ENCODE data around the gene ABCC1.
"Not testable (repeated sequence)": the region's sequence is repeated elsewhere in the genome, so short reads cannot be mapped to it uniquely, and the experiment has no call there.

The ABCC1 gene

GRCh38 chr16:16178455-16179162 lies 229.2 kb downstream of the ABCC1 start:
- Histone ChIP-seq H3K9ac (ENCODE audit: low read length) (no peak overlapping the region), H3K27ac (ENCODE audit: low read depth, low read length) (no peak overlapping the region), H3K27me3 (ENCODE audit: control insufficient read depth, insufficient read depth, low read length) (no peaks in the 10 kb centered on the region), H3K4me1 (ENCODE audit: control insufficient read depth, insufficient read depth, low read length) (no peaks in the 10 kb centered on the region), H3K36me3 (ENCODE audit: control insufficient read depth, insufficient read depth, low read length) (no peaks in the 10 kb centered on the region), H3K4me3 (ENCODE audit: low read length) (no peak overlapping the region)

GRCh38 chr16:16181748-16182147 lies 232.3 kb downstream of the ABCC1 start:
- H3K27ac ChIP-seq (ENCODE audit: low read depth, low read length); H3K9ac ChIP-seq (ENCODE audit: low read length); H3K4me1 ChIP-seq (ENCODE audit: control insufficient read depth, insufficient read depth, low read length); H3K36me3 ChIP-seq (ENCODE audit: control insufficient read depth, insufficient read depth, low read length); H3K27me3 ChIP-seq (ENCODE audit: control insufficient read depth, insufficient read depth, low read length); H3K4me3 ChIP-seq (ENCODE audit: low read length): not testable (repeated sequence)

- Histone ChIP-seq H3K4me3 (ENCODE audit: low read length) (no peak overlapping the region), H3K4me1 (ENCODE audit: control insufficient read depth, insufficient read depth, low read length) (no peaks in the 10 kb centered on the region), H3K27me3 (ENCODE audit: control insufficient read depth, insufficient read depth, low read length) (no peaks in the 10 kb centered on the region), H3K36me3 (ENCODE audit: control insufficient read depth, insufficient read depth, low read length) (no peaks in the 10 kb centered on the region), H3K9ac (ENCODE audit: low read length) (no peak overlapping the region), H3K27ac (ENCODE audit: low read depth, low read length) (no peak overlapping the region)
These were observed 233.5 kb downstream of the ABCC1 start for GRCh38 chr16:16182918-16183317.

DNA sequence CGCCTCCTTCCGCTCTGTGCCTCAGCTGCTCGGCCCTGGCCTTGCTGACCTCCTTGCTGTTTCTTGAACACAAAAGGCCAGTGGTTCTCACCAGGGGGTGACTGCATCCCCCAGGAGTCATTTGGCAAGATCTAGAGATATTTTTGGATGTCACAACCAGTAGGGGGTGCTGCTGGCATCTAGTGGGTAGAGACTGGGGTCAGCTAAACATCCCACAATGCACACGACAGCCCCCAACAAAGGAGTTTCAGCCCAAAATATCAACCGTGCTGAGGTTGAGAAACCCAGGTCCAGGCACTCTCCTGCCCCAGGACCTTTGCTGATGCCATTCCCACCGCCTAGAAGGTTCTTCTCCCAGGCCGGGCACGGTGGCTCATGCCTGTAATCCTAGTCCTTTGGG lies 234.1 kb downstream of the ABCC1 start:
- Histone ChIP-seq H3K4me3 (ENCODE audit: low read length) (no peak overlapping the region), H3K9ac (ENCODE audit: low read length) (no peak overlapping the region), H3K4me1 (ENCODE audit: control insufficient read depth, insufficient read depth, low read length) (no peaks in the 10 kb centered on the region), H3K36me3 (ENCODE audit: control insufficient read depth, insufficient read depth, low read length) (no peaks in the 10 kb centered on the region), H3K27me3 (ENCODE audit: control insufficient read depth, insufficient read depth, low read length) (no peaks in the 10 kb centered on the region), H3K27ac (ENCODE audit: low read depth, low read length) (no peak overlapping the region)

- H3K4me3 ChIP-seq (ENCODE audit: low read length), result no peak overlapping the region
These were observed 235.2 kb downstream of the ABCC1 start for GRCh38 chr16:16184594-16184993.

DNA sequence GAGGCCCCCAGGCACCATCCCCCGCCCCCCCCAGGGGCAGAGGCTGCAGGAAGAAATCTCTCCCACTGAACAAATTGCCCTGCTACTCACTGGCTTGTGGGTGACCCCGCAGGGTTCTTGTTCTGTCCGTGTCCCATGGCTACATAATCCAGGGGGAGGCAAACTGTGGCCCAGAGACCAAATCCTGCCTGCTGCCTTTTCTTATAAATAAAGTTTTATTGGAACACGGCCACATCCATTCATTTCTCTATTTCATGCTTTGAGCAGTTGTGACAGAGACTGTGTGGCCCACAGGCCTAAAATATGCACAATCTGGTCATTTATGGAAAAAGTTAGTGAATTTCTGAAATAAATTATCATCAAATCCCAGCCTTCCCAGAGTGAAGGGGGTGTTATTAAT lies 235.7 kb downstream of the ABCC1 start:
- H3K9ac ChIP-seq (ENCODE audit: low read length), result no peak overlapping the region
- no peak overlapping the region for H3K4me3 ChIP-seq (ENCODE audit: low read length)
- no peaks in the 10 kb centered on the region for H3K4me1 ChIP-seq (ENCODE audit: control insufficient read depth, insufficient read depth, low read length)
- no peaks in the 10 kb centered on the region for H3K27me3 ChIP-seq (ENCODE audit: control insufficient read depth, insufficient read depth, low read length)
- no peaks in the 10 kb centered on the region for H3K36me3 ChIP-seq (ENCODE audit: control insufficient read depth, insufficient read depth, low read length)
- H3K27ac ChIP-seq (ENCODE audit: low read depth, low read length), result no peak overlapping the region

More at GRCh38 chr16:16184594-16184993, 235.2 kb downstream of the ABCC1 start:
- Histone ChIP-seq H3K27me3 (ENCODE audit: control insufficient read depth, insufficient read depth, low read length) (no peaks in the 10 kb centered on the region), H3K27ac (ENCODE audit: low read depth, low read length) (no peak overlapping the region), H3K4me1 (ENCODE audit: control insufficient read depth, insufficient read depth, low read length) (no peaks in the 10 kb centered on the region), H3K36me3 (ENCODE audit: control insufficient read depth, insufficient read depth, low read length) (no peaks in the 10 kb centered on the region), H3K9ac (ENCODE audit: low read length) (no peak overlapping the region)

- H3K4me3 ChIP-seq (ENCODE audit: low read length), result no peak overlapping the region
- no peaks in the 10 kb centered on the region for H3K27me3 ChIP-seq (ENCODE audit: control insufficient read depth, insufficient read depth, low read length)
- no peaks in the 10 kb centered on the region for H3K36me3 ChIP-seq (ENCODE audit: control insufficient read depth, insufficient read depth, low read length)
These were observed 237.4 kb downstream of the ABCC1 start for GRCh38 chr16:16186820-16187219.

GRCh38 chr16:16188827-16189226 lies 239.4 kb downstream of the ABCC1 start:
- H3K4me3 ChIP-seq (ENCODE audit: low read length), result no peak overlapping the region
- H3K27me3 ChIP-seq (ENCODE audit: control insufficient read depth, insufficient read depth, low read length), result no peaks in the 10 kb centered on the region
- H3K4me1 ChIP-seq (ENCODE audit: control insufficient read depth, insufficient read depth, low read length), result peaks cover 2% of the 10 kb centered on the region
- H3K36me3 ChIP-seq (ENCODE audit: control insufficient read depth, insufficient read depth, low read length), result no peaks in the 10 kb centered on the region
- H3K9ac ChIP-seq (ENCODE audit: low read length), result no peak overlapping the region
- H3K27ac ChIP-seq (ENCODE audit: low read depth, low read length), result no peak overlapping the region

More at GRCh38 chr16:16186820-16187219, 237.4 kb downstream of the ABCC1 start:
- no peak overlapping the region for H3K27ac ChIP-seq (ENCODE audit: low read depth, low read length)
- H3K4me1 ChIP-seq (ENCODE audit: control insufficient read depth, insufficient read depth, low read length), result peaks cover 2% of the 10 kb centered on the region
- no peak overlapping the region for H3K9ac ChIP-seq (ENCODE audit: low read length)

GRCh38 chr16:16189842-16190241 lies 240.4 kb downstream of the ABCC1 start:
- Histone ChIP-seq H3K36me3 (ENCODE audit: control insufficient read depth, insufficient read depth, low read length) (no peaks in the 10 kb centered on the region), H3K27ac (ENCODE audit: low read depth, low read length) (no peak overlapping the region), H3K4me1 (ENCODE audit: control insufficient read depth, insufficient read depth, low read length) (peaks cover 2% of the 10 kb centered on the region), H3K4me3 (ENCODE audit: low read length) (no peak overlapping the region), H3K27me3 (ENCODE audit: control insufficient read depth, insufficient read depth, low read length) (no peaks in the 10 kb centered on the region), H3K9ac (ENCODE audit: low read length) (no peak overlapping the region)

GRCh38 chr16:16190546-16190945 lies 241.1 kb downstream of the ABCC1 start:
- Histone ChIP-seq H3K36me3 (ENCODE audit: control insufficient read depth, insufficient read depth, low read length) (no peaks in the 10 kb centered on the region), H3K4me1 (ENCODE audit: control insufficient read depth, insufficient read depth, low read length) (peaks cover 2% of the 10 kb centered on the region), H3K9ac (ENCODE audit: low read length) (no peak overlapping the region), H3K27me3 (ENCODE audit: control insufficient read depth, insufficient read depth, low read length) (no peaks in the 10 kb centered on the region), H3K4me3 (ENCODE audit: low read length) (no peak overlapping the region), H3K27ac (ENCODE audit: low read depth, low read length) (no peak overlapping the region)

- not testable (repeated sequence) for H3K36me3 ChIP-seq (ENCODE audit: control insufficient read depth, insufficient read depth, low read length); H3K27me3 ChIP-seq (ENCODE audit: control insufficient read depth, insufficient read depth, low read length)
These were observed 241.6 kb downstream of the ABCC1 start for GRCh38 chr16:16190966-16191365.

DNA sequence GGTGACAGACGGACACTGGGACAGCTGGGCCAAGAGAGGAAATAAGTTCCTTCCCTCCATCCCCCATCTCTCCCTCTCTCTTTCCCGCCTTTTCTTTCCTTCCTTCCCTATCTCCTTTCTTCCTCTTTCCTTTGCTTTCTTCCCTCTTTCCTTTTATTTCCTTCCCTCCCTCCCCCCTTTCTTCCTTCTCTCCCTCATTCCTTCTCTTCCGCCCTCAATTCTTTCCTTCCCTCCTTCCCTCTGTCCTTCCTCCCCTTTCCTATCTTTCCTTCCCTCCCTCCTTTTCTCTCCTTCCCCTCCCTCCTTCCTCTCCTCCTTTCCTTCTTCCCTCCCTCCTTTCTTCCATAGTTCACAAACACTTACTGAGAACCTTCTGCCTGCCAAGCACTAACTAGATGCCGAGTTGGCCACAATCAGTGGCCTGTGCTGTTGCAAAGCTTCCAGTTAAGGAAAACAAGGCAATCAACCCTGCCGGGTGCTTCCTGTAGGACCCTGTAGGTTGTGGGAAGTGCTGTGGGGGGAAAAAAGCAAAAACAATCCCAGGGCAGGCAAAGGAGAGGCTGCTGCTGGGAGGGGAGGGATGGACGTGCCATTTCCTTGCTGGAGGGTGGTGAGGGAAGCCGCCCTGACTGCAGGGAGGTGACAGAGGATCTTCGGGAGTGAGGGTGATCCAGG lies 242.2 kb downstream of the ABCC1 start:
- Histone ChIP-seq H3K27ac (ENCODE audit: low read depth, low read length) (peak overlapping the region; percentile 15), H3K36me3 (ENCODE audit: control insufficient read depth, insufficient read depth, low read length) (no peaks in the 10 kb centered on the region), H3K4me1 (ENCODE audit: control insufficient read depth, insufficient read depth, low read length) (peaks cover 2% of the 10 kb centered on the region), H3K9ac (ENCODE audit: low read length) (no peak overlapping the region), H3K4me3 (ENCODE audit: low read length) (no peak overlapping the region), H3K27me3 (ENCODE audit: control insufficient read depth, insufficient read depth, low read length) (no peaks in the 10 kb centered on the region)

More at GRCh38 chr16:16190966-16191365, 241.6 kb downstream of the ABCC1 start:
- not testable (repeated sequence) for H3K4me3 ChIP-seq (ENCODE audit: low read length); H3K4me1 ChIP-seq (ENCODE audit: control insufficient read depth, insufficient read depth, low read length); H3K27ac ChIP-seq (ENCODE audit: low read depth, low read length); H3K9ac ChIP-seq (ENCODE audit: low read length)
